ENCODE results near the gene C3orf18. TPM values are rescaled to one million over a fixed set of nuclear protein-coding genes. Genes with fewer than 3 reads are reported as not detected.

The C3orf18 gene
- total RNA-seq, 1 experiment from 2014 or later = 10.1 TPM

GRCh38 chr3:50557915-50558314 lies 9.6 kb downstream of the C3orf18 start (continued):
- no peak for TF ChIP-seq EGR1 (IDR thresholded peaks at IDR 0.05; ENCODE audit: low read depth)
- TF ChIP-seq POLR2A (IDR thresholded peaks at IDR 0.05; ENCODE audit: borderline replicate concordance, extremely low read depth, insufficient read depth, insufficient read length) = no peak

- Histone ChIP-seq H2AFZ (ENCODE audit: low read depth, low read length, poor library complexity, severe bottlenecking) (no peak overlapping the region), H3K9me2 (ENCODE audit: insufficient read depth) (no peaks in the 10 kb centered on the region), H4K20me1 (ENCODE audit: insufficient read depth) (no peaks in the 10 kb centered on the region), H3K36me3 (ENCODE audit: control insufficient read depth in 1 of 2, insufficient read depth in 2 of 2, low read length in 2 of 2) (no peaks in the 10 kb centered on the region), H3K27me3 (ENCODE audit: insufficient read depth, low read length) (no peaks in the 10 kb centered on the region), H3K4me2 (ENCODE audit: low read length) (no peak overlapping the region), H3K79me2 (ENCODE audit: insufficient read depth, low read length) (no peaks in the 10 kb centered on the region), H3K4me3 (replicated peaks in 1 of 2; ENCODE audit: low read depth in 1 of 2, low read length in 2 of 2) (no peak overlapping the region), H3K9ac (ENCODE audit: low read length) (no peak overlapping the region), H3K4me1 (ENCODE audit: control insufficient read depth in 1 of 2, insufficient read depth in 2 of 2, low read length in 2 of 2) (peaks cover 0 to 2% of the 10 kb centered on the region in 2 experiments; a peak in 1 of 4 replicates), H3K9me3 (ENCODE audit: control insufficient read depth in 1 of 2, insufficient read depth in 1 of 2, low read depth in 1 of 2, low read length in 2 of 2) (no peaks in the 10 kb centered on the region), H3K27ac (ENCODE audit: low read depth, low read length) (no peak overlapping the region)
- CTCF ChIA-PET = no interaction called here
- RAD21 ChIA-PET (ENCODE audit: low non-redundant PET in 1 of 2, low total read pairs in 2 of 2, uncharacterized antibody in 2 of 2, unreplicated experiment in 2 of 2) = no interaction called here
- POLR2A ChIA-PET = interaction anchor here (1.3 kb wide), 1 partner anchor 12 kb away, joined by 5 read pairs; the partner anchor contains the start of gene HEMK1
- no peak for DNase-seq (ENCODE audit: low read depth, low spot score)
- no TSS peak for BruUV-seq (replicated peaks)
- intact Hi-C loops (cut with micrococcal nuclease) = no loop called here
- no peak for ATAC-seq
- TF ChIP-seq EZH2 (IDR thresholded peaks at IDR 0.05) (no peak), ZFX (IDR thresholded peaks at IDR 0.05) (no peak), POLR2A (IDR thresholded peaks at IDR 0.05; ENCODE audit: borderline replicate concordance, extremely low read depth, insufficient read depth, insufficient read length) (no peak), ZBTB33 (IDR thresholded peaks at IDR 0.05; ENCODE audit: extremely low read depth, insufficient replicate concordance, low read length) (no peak), ELF1 (IDR thresholded peaks at IDR 0.05; ENCODE audit: borderline replicate concordance, low read depth) (no peak), TCF7L2 (IDR thresholded peaks at IDR 0.05; ENCODE audit: borderline replicate concordance, extremely low read depth, insufficient read depth, insufficient read length) (no peak), JUND (IDR thresholded peaks at IDR 0.05) (no peak), ATF3 (IDR thresholded peaks at IDR 0.05) (no peak), CEBPB (IDR thresholded peaks at IDR 0.05; ENCODE audit: low read depth) (no peak), SIN3A (IDR thresholded peaks at IDR 0.05; ENCODE audit: low read depth) (no peak), ZNF274 (IDR thresholded peaks at IDR 0.05; ENCODE audit: low read depth, low read length) (no peak), YY1 (IDR thresholded peaks at IDR 0.05; ENCODE audit: extremely low read depth, insufficient replicate concordance, low read depth, low read length) (no peak), POLR2AphosphoS5 (IDR thresholded peaks at IDR 0.05; ENCODE audit: low read depth, low read length) (no peak), SRF (IDR thresholded peaks at IDR 0.05; ENCODE audit: low read depth) (no peak), MAX (IDR thresholded peaks at IDR 0.05) (no peak), CTCF (IDR thresholded peaks at IDR 0.05 in 2 of 3, conservative IDR thresholded peaks at IDR 0.05 in 1 of 3; ENCODE audit: borderline replicate concordance in 1 of 3, insufficient read depth in 1 of 3, low read depth in 2 of 3, low read length in 2 of 3) (no peak), REST (IDR thresholded peaks at IDR 0.05; ENCODE audit: low read depth) (no peak), RAD21 (IDR thresholded peaks at IDR 0.05; ENCODE audit: low read depth) (no peak)
Measured at GRCh38 chr3:50557106-50557505, 10.4 kb downstream of the C3orf18 start.
